Measurements from ENCODE around the gene SLIT3.

DNA sequence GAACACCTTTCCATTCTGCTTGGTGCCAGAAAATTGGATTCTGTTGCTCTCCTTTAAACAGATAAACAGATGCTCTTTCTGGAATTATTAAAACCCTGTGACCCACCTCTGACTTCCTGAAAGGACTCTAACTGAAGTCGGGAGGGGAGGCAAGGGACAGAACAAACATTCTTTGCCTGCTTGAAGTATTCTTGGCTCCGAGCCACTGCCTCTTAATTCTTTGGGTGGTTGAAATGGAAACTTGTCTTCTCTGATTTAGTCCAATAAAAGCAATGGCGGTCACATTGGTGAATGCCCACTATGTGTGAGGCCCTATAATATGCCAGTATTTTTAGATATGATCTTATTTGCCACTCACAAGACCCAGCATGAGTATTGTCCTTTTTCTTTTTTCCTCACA is 236.8 kb downstream of the SLIT3 start:
- TF ChIP-seq, protein P1, sequence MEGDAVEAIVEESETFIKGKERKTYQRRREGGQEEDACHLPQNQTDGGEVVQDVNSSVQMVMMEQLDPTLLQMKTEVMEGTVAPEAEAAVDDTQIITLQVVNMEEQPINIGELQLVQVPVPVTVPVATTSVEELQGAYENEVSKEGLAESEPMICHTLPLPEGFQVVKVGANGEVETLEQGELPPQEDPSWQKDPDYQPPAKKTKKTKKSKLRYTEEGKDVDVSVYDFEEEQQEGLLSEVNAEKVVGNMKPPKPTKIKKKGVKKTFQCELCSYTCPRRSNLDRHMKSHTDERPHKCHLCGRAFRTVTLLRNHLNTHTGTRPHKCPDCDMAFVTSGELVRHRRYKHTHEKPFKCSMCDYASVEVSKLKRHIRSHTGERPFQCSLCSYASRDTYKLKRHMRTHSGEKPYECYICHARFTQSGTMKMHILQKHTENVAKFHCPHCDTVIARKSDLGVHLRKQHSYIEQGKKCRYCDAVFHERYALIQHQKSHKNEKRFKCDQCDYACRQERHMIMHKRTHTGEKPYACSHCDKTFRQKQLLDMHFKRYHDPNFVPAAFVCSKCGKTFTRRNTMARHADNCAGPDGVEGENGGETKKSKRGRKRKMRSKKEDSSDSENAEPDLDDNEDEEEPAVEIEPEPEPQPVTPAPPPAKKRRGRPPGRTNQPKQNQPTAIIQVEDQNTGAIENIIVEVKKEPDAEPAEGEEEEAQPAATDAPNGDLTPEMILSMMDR (IDR thresholded peaks at IDR 0.05; ENCODE audit: insufficient read depth, low read length): no peak
- TF ChIP-seq POLR2AphosphoS5 (IDR thresholded peaks at IDR 0.05; ENCODE audit: low read depth): no peak
- TF ChIP-seq, protein P2, sequence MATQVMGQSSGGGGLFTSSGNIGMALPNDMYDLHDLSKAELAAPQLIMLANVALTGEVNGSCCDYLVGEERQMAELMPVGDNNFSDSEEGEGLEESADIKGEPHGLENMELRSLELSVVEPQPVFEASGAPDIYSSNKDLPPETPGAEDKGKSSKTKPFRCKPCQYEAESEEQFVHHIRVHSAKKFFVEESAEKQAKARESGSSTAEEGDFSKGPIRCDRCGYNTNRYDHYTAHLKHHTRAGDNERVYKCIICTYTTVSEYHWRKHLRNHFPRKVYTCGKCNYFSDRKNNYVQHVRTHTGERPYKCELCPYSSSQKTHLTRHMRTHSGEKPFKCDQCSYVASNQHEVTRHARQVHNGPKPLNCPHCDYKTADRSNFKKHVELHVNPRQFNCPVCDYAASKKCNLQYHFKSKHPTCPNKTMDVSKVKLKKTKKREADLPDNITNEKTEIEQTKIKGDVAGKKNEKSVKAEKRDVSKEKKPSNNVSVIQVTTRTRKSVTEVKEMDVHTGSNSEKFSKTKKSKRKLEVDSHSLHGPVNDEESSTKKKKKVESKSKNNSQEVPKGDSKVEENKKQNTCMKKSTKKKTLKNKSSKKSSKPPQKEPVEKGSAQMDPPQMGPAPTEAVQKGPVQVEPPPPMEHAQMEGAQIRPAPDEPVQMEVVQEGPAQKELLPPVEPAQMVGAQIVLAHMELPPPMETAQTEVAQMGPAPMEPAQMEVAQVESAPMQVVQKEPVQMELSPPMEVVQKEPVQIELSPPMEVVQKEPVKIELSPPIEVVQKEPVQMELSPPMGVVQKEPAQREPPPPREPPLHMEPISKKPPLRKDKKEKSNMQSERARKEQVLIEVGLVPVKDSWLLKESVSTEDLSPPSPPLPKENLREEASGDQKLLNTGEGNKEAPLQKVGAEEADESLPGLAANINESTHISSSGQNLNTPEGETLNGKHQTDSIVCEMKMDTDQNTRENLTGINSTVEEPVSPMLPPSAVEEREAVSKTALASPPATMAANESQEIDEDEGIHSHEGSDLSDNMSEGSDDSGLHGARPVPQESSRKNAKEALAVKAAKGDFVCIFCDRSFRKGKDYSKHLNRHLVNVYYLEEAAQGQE (IDR thresholded peaks at IDR 0.05; ENCODE audit: insufficient replicate concordance, low read depth): no peak
